ENCODE measurements around the gene FNDC3B. TPM values are rescaled to one million over a fixed set of nuclear protein-coding genes. Genes with fewer than 3 reads are reported as not detected.

Gene FNDC3B
- total and polyA plus RNA-seq, 3 donors from 2014 or later = 24.2 to 63.5 (median 57.7) TPM

DNA sequence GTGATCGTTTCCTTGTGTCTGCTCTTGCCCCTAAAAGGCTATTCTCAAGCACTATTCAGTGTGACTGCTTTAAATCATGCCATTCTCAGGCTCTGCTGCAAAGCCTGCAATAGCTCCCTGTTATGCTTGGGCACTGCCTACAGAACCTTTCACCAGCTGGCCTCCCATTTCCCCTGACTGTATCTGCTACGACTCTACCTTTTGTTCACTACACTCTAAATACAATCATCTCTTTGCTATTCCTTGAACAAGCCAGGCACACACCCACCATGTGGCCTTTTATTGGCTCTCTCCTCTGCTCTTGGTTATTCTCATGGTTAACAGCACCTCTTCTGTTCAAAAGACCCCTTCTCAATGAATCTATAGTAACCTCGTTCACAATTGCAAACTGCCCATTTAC is 29.6 kb upstream of the FNDC3B start:
- DNase-seq = no peak
- no peak for TF ChIP-seq POLR2A (IDR thresholded peaks at IDR 0.05)
- TF ChIP-seq, protein P1, sequence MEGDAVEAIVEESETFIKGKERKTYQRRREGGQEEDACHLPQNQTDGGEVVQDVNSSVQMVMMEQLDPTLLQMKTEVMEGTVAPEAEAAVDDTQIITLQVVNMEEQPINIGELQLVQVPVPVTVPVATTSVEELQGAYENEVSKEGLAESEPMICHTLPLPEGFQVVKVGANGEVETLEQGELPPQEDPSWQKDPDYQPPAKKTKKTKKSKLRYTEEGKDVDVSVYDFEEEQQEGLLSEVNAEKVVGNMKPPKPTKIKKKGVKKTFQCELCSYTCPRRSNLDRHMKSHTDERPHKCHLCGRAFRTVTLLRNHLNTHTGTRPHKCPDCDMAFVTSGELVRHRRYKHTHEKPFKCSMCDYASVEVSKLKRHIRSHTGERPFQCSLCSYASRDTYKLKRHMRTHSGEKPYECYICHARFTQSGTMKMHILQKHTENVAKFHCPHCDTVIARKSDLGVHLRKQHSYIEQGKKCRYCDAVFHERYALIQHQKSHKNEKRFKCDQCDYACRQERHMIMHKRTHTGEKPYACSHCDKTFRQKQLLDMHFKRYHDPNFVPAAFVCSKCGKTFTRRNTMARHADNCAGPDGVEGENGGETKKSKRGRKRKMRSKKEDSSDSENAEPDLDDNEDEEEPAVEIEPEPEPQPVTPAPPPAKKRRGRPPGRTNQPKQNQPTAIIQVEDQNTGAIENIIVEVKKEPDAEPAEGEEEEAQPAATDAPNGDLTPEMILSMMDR (IDR thresholded peaks at IDR 0.05) = no peak
- WGBS, 2 donors = 75 to 79% methylated on average over 3 of the region's 3 CpGs

DNA sequence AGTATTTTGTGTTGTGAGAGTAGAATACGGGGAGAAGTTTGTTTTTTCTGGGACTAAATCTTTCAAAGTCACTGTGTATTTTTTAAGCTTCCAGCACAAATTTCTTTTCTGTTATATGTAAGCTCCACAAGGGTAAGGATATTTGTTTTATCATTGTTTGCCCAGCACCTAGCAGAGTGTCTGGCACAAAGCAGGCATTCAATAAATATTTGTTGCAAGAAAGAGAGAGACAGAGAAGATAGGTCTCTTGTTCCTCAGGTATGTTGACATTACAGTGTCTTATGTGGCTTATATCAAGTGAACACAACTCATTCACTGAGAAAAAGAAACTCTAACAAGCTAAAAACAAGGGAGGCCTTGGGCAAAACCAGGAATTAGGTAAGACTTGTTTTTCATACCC is 26.6 kb upstream of the FNDC3B start:
- H3K36me3 ChIP-seq (ENCODE audit: low read depth, missing control alignments) = no peaks in the 10 kb centered on the region
- no peaks in the 10 kb centered on the region for H3K4me1 ChIP-seq
- no peak overlapping the region for H3K4me3 ChIP-seq
- no peak for TF ChIP-seq POLR2A (IDR thresholded peaks at IDR 0.05)
- TF ChIP-seq, protein P1 (IDR thresholded peaks at IDR 0.05) = no peak
- intact Hi-C loops (cut with DNase I; ENCODE audit: low total_unique reads) = no loop called here
- no peaks in the 10 kb centered on the region for H3K9me3 ChIP-seq
- H3K27ac ChIP-seq = no peak overlapping the region
- WGBS, 2 donors = 71 to 83% methylated on average over 1 of the region's 1 CpG
- no peak for DNase-seq
- no peaks in the 10 kb centered on the region for H3K27me3 ChIP-seq

More for the DNA sequence above, 29.6 kb upstream of the FNDC3B start:
- Histone ChIP-seq H3K27ac (no peak overlapping the region), H3K27me3 (no peaks in the 10 kb centered on the region), H3K4me1 (no peaks in the 10 kb centered on the region), H3K9me3 (no peaks in the 10 kb centered on the region), H3K4me3 (no peak overlapping the region), H3K36me3 (ENCODE audit: low read depth, missing control alignments) (no peaks in the 10 kb centered on the region)
- intact Hi-C loops (cut with DNase I; ENCODE audit: low total_unique reads) = no loop called here

DNA sequence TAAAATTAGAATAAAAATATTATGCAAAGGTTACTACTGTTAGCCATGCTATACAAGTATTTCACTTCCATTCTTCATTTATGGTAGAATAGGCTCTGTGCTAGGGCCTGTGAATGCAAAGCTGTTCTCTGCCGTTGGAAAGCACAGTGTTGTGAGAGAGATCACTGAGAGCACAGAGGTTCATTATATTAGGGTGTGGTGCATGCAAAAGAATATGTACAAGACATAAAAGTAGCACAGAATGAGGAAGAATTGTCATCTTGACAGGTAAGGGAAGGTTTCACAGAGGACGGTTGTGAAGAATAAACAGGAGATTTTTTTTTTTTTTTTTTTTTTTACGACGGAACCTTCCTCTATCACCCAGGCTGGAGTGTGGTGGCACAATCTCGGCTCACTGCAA is 25.2 kb upstream of the FNDC3B start:
- H3K27ac ChIP-seq = no peak overlapping the region
- H3K4me1 ChIP-seq = no peaks in the 10 kb centered on the region
- no peak for TF ChIP-seq POLR2A (IDR thresholded peaks at IDR 0.05)
- TF ChIP-seq, protein P1 (IDR thresholded peaks at IDR 0.05) = no peak
- H3K27me3 ChIP-seq = no peaks in the 10 kb centered on the region
- no peaks in the 10 kb centered on the region for H3K9me3 ChIP-seq
- H3K4me3 ChIP-seq = no peak overlapping the region
- DNase-seq = no peak
- H3K36me3 ChIP-seq (ENCODE audit: low read depth, missing control alignments) = no peaks in the 10 kb centered on the region
- intact Hi-C loops (cut with DNase I; ENCODE audit: low total_unique reads) = no loop called here
- WGBS, 2 donors = 89 to 95% methylated on average over 5 of the region's 5 CpGs

DNA sequence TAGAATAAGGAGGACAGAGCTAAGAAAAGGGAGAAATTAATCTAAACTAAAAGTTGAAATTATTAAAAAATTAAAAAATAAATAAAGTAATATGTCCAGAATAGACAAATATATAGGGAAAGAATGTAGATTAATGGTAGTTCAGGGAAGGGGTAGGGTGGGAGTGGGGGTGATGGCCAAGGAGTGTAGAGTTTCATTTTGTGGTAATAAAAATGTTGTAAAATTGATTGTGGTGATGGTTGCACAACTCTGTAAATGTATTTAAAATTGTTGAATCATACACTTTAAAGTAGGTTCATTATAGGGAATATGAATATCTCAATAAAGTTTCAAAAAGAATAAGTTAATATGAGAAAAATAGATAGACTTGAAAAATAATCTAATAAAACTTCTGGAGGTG is 21.0 kb upstream of the FNDC3B start:
- no peak overlapping the region for H3K4me3 ChIP-seq
- no peaks in the 10 kb centered on the region for H3K9me3 ChIP-seq
- DNase-seq = no peak
- H3K4me1 ChIP-seq = no peaks in the 10 kb centered on the region
- H3K27me3 ChIP-seq = no peaks in the 10 kb centered on the region
- intact Hi-C loops (cut with DNase I; ENCODE audit: low total_unique reads) = no loop called here
- no peak for TF ChIP-seq POLR2A (IDR thresholded peaks at IDR 0.05)
- TF ChIP-seq, protein P1 (IDR thresholded peaks at IDR 0.05) = no peak
- no peaks in the 10 kb centered on the region for H3K36me3 ChIP-seq (ENCODE audit: low read depth, missing control alignments)
- H3K27ac ChIP-seq = no peak overlapping the region

DNA sequence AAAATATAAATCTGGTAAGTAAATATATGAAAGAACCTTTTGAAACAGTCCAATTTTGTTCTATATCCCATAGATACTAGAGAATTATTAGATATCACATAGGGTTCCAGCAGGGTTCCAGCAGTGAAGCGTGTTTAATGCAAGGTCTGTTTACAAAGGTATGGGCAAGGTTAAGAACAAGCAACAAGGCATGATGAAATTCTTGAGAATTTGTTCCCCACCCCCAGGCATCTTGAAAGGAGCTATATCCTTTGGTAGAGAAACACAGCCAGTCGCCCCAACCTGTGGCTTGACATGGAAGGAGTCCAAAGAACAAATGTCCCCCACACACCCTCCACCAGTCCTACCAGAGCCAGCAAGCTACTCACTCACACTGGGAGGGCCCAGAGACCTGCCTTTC is 18.6 kb upstream of the FNDC3B start:
- no peaks in the 10 kb centered on the region for H3K9me3 ChIP-seq
- TF ChIP-seq, protein P1 (IDR thresholded peaks at IDR 0.05) = no peak
- TF ChIP-seq POLR2A (IDR thresholded peaks at IDR 0.05) = no peak
- no peak overlapping the region for H3K27ac ChIP-seq
- no peak overlapping the region for H3K4me3 ChIP-seq
- no peak for DNase-seq
- H3K4me1 ChIP-seq = no peaks in the 10 kb centered on the region
- WGBS, 2 donors = 94 to 97% methylated on average over 2 of the region's 2 CpGs
- no peaks in the 10 kb centered on the region for H3K36me3 ChIP-seq (ENCODE audit: low read depth, missing control alignments)
- intact Hi-C loops (cut with DNase I; ENCODE audit: low total_unique reads) = no loop called here
- H3K27me3 ChIP-seq = no peaks in the 10 kb centered on the region

Data from testis (tissue), 3 donors.